HCT116 (cell line): ENCODE data around the gene LHX5. TPM values are rescaled to one million over a fixed set of nuclear protein-coding genes. Genes with fewer than 3 reads are reported as not detected.

Experiments used
- ATAC-seq: fragments of 200-7000 bp; cut with Tn5 transposase; 2 replicates; pipeline ENCODE4 v1.9.1; 2020; ENCODE audit warnings: mild to moderate bottlenecking, moderate library complexity
- BruUV-seq: library from RNA; stranded (reverse); fragments of 400-500 nt; replicated peaks from 2 replicates; lab custom pipeline; 2021; lab: Mats Ljungman, UMichigan
- CTCF ChIA-PET: fragments of 300-600 bp; sonication (Branson Sonifier 250); formaldehyde crosslinking; loops from one replicate; lab custom pipeline; 2021; ENCODE audit warnings: antibody characterized with exemption; lab: Charles Lee
- POLR2A ChIA-PET: fragments of 300-600, 350-600 bp; sonication (Branson Sonifier 250); formaldehyde crosslinking; loops from one replicate; lab custom pipeline; 2021; ENCODE audit warnings: antibody characterized with exemption; lab: Charles Lee
- RAD21 ChIA-PET, 2 experiments: fragments of 300-600 bp; sonication (Branson Sonifier 250); formaldehyde crosslinking; loops; one replicate each; lab custom pipeline; 2023; ENCODE audit warnings: low total read pairs in 2 of 2; ENCODE audit not compliant: uncharacterized antibody in 2 of 2, unreplicated experiment in 2 of 2, low non-redundant PET in 1 of 2; lab: Charles Lee
- DNase-seq: peaks from one replicate; pipeline ENCODE4 v3.0.0-alpha.2; 2010; ENCODE audit warnings: low read depth, low spot score
- H2AFZ ChIP-seq: fragments of 200-600 bp; shearing (Covaris generic), sonication (generic); 2 replicates; pipeline ENCODE4 v1.6.1; 2017; ENCODE audit warnings: low read depth, mixed run types, mixed read lengths, antibody characterized with exemption, low read length; ENCODE audit not compliant: poor library complexity, severe bottlenecking
- H3K27ac ChIP-seq: 2 replicates; pipeline ENCODE4 v1.5.1; 2012; ENCODE audit warnings: low read depth, low read length
- H3K27me3 ChIP-seq: fragments of 200-600 bp; sonication (generic); 2 replicates; pipeline ENCODE4 v1.6.1; 2016; ENCODE audit warnings: mixed run types, low read length, mixed read lengths; ENCODE audit not compliant: insufficient read depth
- H3K36me3 ChIP-seq, 2 experiments: fragments of 200-500 bp in 1 of 2; fragments of 200-600 bp in 1 of 2; sonication (Bioruptor generic) in 1 of 2; sonication (generic) in 1 of 2; 2 replicates each; pipeline versions ENCODE4 v1.5.1 to v1.6.1; 2014 to 2016; ENCODE audit warnings: low read length in 2 of 2, inconsistent platforms in 1 of 2, mixed read lengths in 1 of 2, mixed run types in 1 of 2; ENCODE audit not compliant: insufficient read depth in 2 of 2, control insufficient read depth in 1 of 2
- H3K4me1 ChIP-seq, 2 experiments: fragments of 200-600 bp in 1 of 2; sonication (generic) in 1 of 2; 2 replicates each; pipeline versions ENCODE4 v1.5.1 to v1.6.1; 2012 to 2017; ENCODE audit warnings: low read length in 2 of 2, inconsistent platforms in 1 of 2, mild to moderate bottlenecking in 1 of 2, mixed read lengths in 1 of 2, mixed run types in 1 of 2, moderate library complexity in 1 of 2; ENCODE audit not compliant: insufficient read depth in 2 of 2, control insufficient read depth in 1 of 2
- H3K4me2 ChIP-seq: fragments of 200-600 bp; sonication (generic); 2 replicates; pipeline ENCODE4 v1.6.1; 2017; ENCODE audit warnings: mixed run types, low read length, mixed read lengths
- H3K4me3 ChIP-seq, 2 experiments: fragments of 200-600 bp in 1 of 2; sonication (generic) in 1 of 2; replicated peaks in 1 of 2; 2 replicates each; pipeline ENCODE4 v1.5.1; 2011 to 2016; ENCODE audit warnings: low read length in 2 of 2, control low read depth in 1 of 2, low read depth in 1 of 2, mild to moderate bottlenecking in 1 of 2, mixed read lengths in 1 of 2, mixed run types in 1 of 2
- H3K79me2 ChIP-seq: fragments of 200-600 bp; sonication (generic); 2 replicates; pipeline ENCODE4 v1.6.1; 2017; ENCODE audit warnings: mild to moderate bottlenecking, mixed run types, low read length, moderate library complexity, mixed read lengths; ENCODE audit not compliant: insufficient read depth
- H3K9ac ChIP-seq: fragments of 200-600 bp; sonication (generic); 2 replicates; pipeline ENCODE4 v1.6.1; 2016; ENCODE audit warnings: low read length, mixed read lengths
- H3K9me2 ChIP-seq: fragments of 200-600 bp; sonication (generic), shearing (Covaris generic); 2 replicates; pipeline ENCODE4 v1.6.1; 2017; ENCODE audit warnings: mixed run types, mild to moderate bottlenecking, moderate library complexity; ENCODE audit not compliant: insufficient read depth
- H3K9me3 ChIP-seq, 2 experiments: fragments of 200-500 bp in 1 of 2; fragments of 200-600 bp in 1 of 2; sonication (Bioruptor generic) in 1 of 2; sonication (generic) in 1 of 2; 2 replicates each; pipeline ENCODE4 v1.6.1; 2014 to 2017; ENCODE audit warnings: low read length in 2 of 2, mixed read lengths in 2 of 2, inconsistent platforms in 1 of 2, low read depth in 1 of 2, mild to moderate bottlenecking in 1 of 2, mixed run types in 1 of 2, moderate library complexity in 1 of 2; ENCODE audit not compliant: control insufficient read depth in 1 of 2, insufficient read depth in 1 of 2
- H4K20me1 ChIP-seq: fragments of 200-600 bp; sonication (generic), shearing (Covaris generic); 2 replicates; pipeline ENCODE4 v1.6.1; 2017; ENCODE audit warnings: mixed run types, mild to moderate bottlenecking, moderate library complexity; ENCODE audit not compliant: insufficient read depth
- ELF1 ChIP-seq: IDR thresholded peaks from 2 replicates; pipeline ENCODE4 v1.6.1; 2012; ENCODE audit warnings: low read depth, borderline replicate concordance
- EZH2phosphoT487 ChIP-seq: fragments of 200-600 bp; IDR thresholded peaks from 2 replicates; pipeline ENCODE4 v1.6.1; 2018; ENCODE audit warnings: antibody characterized with exemption, borderline replicate concordance
- FOSL1 ChIP-seq: IDR thresholded peaks from 2 replicates; pipeline ENCODE4 v1.6.1; 2012; ENCODE audit warnings: low read depth
- POLR2A ChIP-seq: IDR thresholded peaks from 2 replicates; pipeline ENCODE4 v1.7.0; 2011; ENCODE audit warnings: borderline replicate concordance; ENCODE audit not compliant: insufficient read depth, insufficient read length; ENCODE audit errors: extremely low read depth
- POLR2AphosphoS5 ChIP-seq: IDR thresholded peaks from 2 replicates; pipeline ENCODE4 v1.6.1; 2011; ENCODE audit warnings: mild to moderate bottlenecking, low read depth, low read length, moderate library complexity
- SP1 ChIP-seq: IDR thresholded peaks from 2 replicates; pipeline ENCODE4 v1.6.1; 2012; ENCODE audit warnings: low read depth
- SRF ChIP-seq: IDR thresholded peaks from 2 replicates; pipeline ENCODE4 v1.6.1; 2012; ENCODE audit warnings: low read depth
- YY1 ChIP-seq: IDR thresholded peaks from 2 replicates; pipeline ENCODE4 v1.6.1; 2011; ENCODE audit warnings: low read length, low read depth, moderate library complexity, mild to moderate bottlenecking; ENCODE audit not compliant: insufficient replicate concordance; ENCODE audit errors: extremely low read depth
- ZNF274 ChIP-seq: fragments of 200-500 bp; sonication (Bioruptor generic); IDR thresholded peaks from 2 replicates; pipeline ENCODE4 v1.6.1; 2014; ENCODE audit warnings: mild to moderate bottlenecking, low read depth, low read length, inconsistent platforms
- intact Hi-C: fragments of 100-400 bp; cut with micrococcal nuclease; formaldehyde crosslinking; loops from 2 replicates; pipeline ENCODE4 v1.10.0; 2022
- total RNA-seq: library from RNA; stranded (reverse); gene quantifications from one replicate; pipeline ENCODE4 v1.2.1, GENCODE V29; 2021; ENCODE audit not compliant: unreplicated experiment
- TF ChIP-seq, protein P1 (sequence below): IDR thresholded peaks from 2 replicates; pipeline ENCODE4 v1.6.1; 2012; ENCODE audit warnings: low read depth
- TF ChIP-seq, protein P2 (sequence below): IDR thresholded peaks from 2 replicates; pipeline ENCODE4 v1.6.1; 2011; ENCODE audit warnings: mild to moderate bottlenecking, low read length, moderate library complexity; ENCODE audit not compliant: insufficient replicate concordance; ENCODE audit errors: extremely low read depth

Gene LHX5
- total RNA-seq, 1 experiment from 2014 or later: 2.4 TPM

DNA sequence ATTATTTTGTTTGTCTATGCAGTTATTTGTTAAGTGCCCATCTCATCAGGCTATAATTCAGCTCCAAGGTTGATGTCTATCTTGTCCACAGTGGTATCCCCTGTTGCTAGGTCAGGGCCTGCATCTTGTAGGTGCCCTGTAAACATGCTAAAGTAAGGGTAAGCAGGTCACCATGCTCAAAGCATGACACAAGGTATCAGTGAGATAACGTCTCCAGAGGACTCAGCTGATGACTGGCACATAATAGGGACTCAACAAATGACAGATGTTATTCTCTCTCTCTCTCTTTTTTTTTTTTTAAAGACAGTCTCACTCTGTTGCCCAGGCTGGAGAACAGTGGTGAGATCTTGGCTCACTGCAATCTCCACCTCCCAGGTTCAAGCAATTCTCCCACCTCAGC lies 47.2 kb downstream of the LHX5 start:
- no peaks in the 10 kb centered on the region for H4K20me1 ChIP-seq
- ChIA-PET CTCF (interaction anchor here (0.8 to 1.5 kb wide), 4 partner anchors 17 to 227 kb away, joined by 3 to 16 read pairs (median 6); no protein-coding TSS in a partner anchor), RAD21 (interaction anchor here in 1 of 2 experiments (1.2 kb wide), 1 partner anchor 89 kb away, joined by 5 read pairs; the partner anchor contains the start of gene SLC8B1), POLR2A (no interaction called here)
- H3K4me2 ChIP-seq: no peak overlapping the region
- H3K36me3 ChIP-seq: no peaks in the 10 kb centered on the region
- intact Hi-C loops: loop anchor here (2.0 kb wide), 2 partner anchors 112 to 228 kb away; no protein-coding TSS in a partner anchor
- no peak for DNase-seq
- TF ChIP-seq EZH2phosphoT487: no peak
- TF ChIP-seq SP1: no peak
- TF ChIP-seq ZNF274: no peak
- TF ChIP-seq ELF1: no peak
- TF ChIP-seq, protein P1, sequence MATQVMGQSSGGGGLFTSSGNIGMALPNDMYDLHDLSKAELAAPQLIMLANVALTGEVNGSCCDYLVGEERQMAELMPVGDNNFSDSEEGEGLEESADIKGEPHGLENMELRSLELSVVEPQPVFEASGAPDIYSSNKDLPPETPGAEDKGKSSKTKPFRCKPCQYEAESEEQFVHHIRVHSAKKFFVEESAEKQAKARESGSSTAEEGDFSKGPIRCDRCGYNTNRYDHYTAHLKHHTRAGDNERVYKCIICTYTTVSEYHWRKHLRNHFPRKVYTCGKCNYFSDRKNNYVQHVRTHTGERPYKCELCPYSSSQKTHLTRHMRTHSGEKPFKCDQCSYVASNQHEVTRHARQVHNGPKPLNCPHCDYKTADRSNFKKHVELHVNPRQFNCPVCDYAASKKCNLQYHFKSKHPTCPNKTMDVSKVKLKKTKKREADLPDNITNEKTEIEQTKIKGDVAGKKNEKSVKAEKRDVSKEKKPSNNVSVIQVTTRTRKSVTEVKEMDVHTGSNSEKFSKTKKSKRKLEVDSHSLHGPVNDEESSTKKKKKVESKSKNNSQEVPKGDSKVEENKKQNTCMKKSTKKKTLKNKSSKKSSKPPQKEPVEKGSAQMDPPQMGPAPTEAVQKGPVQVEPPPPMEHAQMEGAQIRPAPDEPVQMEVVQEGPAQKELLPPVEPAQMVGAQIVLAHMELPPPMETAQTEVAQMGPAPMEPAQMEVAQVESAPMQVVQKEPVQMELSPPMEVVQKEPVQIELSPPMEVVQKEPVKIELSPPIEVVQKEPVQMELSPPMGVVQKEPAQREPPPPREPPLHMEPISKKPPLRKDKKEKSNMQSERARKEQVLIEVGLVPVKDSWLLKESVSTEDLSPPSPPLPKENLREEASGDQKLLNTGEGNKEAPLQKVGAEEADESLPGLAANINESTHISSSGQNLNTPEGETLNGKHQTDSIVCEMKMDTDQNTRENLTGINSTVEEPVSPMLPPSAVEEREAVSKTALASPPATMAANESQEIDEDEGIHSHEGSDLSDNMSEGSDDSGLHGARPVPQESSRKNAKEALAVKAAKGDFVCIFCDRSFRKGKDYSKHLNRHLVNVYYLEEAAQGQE: no peak
- TF ChIP-seq SRF: no peak
- no peak for TF ChIP-seq POLR2AphosphoS5
- TF ChIP-seq FOSL1: no peak
- TF ChIP-seq YY1: no peak
- TF ChIP-seq, protein P2, sequence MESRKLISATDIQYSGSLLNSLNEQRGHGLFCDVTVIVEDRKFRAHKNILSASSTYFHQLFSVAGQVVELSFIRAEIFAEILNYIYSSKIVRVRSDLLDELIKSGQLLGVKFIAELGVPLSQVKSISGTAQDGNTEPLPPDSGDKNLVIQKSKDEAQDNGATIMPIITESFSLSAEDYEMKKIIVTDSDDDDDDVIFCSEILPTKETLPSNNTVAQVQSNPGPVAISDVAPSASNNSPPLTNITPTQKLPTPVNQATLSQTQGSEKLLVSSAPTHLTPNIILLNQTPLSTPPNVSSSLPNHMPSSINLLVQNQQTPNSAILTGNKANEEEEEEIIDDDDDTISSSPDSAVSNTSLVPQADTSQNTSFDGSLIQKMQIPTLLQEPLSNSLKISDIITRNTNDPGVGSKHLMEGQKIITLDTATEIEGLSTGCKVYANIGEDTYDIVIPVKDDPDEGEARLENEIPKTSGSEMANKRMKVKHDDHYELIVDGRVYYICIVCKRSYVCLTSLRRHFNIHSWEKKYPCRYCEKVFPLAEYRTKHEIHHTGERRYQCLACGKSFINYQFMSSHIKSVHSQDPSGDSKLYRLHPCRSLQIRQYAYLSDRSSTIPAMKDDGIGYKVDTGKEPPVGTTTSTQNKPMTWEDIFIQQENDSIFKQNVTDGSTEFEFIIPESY: no peak
- no peak for TF ChIP-seq POLR2A
- no TSS peak for BruUV-seq
- no peak overlapping the region for H2AFZ ChIP-seq
- no peaks in the 10 kb centered on the region for H3K9me2 ChIP-seq
- H3K27ac ChIP-seq: no peak overlapping the region
- no peaks in the 10 kb centered on the region for H3K27me3 ChIP-seq
- no peak for ATAC-seq
- H3K79me2 ChIP-seq: peaks cover 6% of the 10 kb centered on the region; the same call in 1 of the 2 replicates
- no peak overlapping the region for H3K9ac ChIP-seq
- H3K9me3 ChIP-seq: no peaks in the 10 kb centered on the region
- H3K4me3 ChIP-seq: no peak overlapping the region
- H3K4me1 ChIP-seq: peaks cover 5 to 24% of the 10 kb centered on the region in 2 experiments; a peak in 3 of 4 replicates
